ENCODE results near the gene KLK15.

Gene KLK15

DNA sequence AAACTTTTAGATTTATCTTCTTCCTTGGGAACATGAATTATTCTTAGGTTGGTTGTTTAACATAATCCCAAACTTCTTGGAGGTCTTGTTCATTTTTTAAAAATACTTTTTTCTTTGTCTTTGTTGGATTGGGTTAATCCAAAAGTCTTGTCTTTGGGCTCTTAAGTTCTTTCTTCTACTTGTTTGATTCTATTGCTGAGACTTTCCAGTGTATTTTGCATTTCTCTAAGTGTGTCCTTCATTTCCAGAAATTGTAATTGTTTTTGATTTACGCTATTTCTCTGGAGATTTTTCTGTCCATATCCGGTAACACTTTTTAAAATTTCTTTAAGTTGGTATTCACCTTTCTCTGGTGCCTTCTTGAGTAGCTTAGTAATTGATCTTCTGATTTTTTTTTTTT lies 9.8 kb upstream of the KLK15 start:
- DNase-seq = no peak

DNA sequence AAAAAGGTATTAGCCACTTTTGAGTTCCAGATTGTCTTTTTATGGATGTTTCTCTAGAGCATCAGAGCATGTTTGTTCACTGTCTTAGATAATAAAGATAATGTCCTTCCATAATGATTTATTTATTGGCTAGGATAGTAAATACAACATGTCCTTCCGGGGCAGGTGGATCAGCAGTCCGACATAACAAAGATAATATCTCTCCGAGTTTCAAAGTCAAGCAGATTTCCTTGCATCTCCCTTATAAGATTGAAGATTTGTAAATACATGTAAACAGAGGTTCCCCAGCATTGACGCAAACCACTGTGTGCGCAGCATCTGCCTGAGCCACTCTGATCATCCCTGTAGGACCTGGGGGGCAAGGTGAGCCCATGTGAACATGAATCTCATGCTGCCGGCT lies 8.8 kb upstream of the KLK15 start:
- no peak for DNase-seq

DNA sequence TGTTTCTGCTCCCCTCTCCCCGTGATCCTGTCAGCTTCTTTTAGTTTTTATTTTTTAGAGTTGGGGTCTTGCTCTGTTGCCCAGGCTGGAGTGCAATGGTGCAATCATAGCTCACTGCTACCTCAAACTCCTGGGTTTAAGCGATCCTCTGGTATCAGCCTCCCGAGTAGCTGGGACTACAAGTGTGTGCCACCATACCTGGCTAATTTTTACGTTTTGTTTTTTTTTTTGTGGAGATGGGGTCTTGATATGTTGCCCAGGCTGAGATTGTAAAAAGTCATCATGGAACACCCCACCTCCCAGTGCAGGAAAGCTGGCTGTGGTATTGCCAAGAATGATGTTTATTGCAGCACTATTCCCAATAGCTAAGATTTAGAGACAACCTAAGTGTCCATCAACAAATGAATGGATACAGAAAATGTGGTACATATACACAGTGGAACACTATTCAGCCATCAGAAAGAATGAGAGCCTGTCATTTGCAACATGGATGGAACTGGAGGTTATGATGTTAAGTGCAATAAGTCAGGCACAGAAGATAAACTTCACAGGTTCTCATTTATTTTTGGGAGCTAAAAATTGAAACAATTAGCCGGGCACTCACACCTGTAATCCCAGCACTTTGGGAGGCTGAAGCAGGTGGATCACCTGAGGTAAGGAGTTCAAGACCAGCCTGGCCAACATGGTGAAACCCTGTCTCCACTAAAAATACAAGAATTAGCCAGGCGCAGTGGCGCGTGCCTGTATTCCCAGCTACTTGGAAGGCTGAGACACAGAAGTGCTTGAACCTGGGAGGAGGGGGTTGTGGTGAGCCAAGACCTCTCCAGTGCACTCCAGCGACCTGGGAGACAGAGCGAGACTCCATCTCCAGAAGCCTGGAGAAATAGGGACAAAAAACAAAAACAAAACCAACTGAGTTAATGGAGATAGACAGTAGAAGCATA lies 6.6 kb upstream of the KLK15 start:
- no peak for DNase-seq

DNA sequence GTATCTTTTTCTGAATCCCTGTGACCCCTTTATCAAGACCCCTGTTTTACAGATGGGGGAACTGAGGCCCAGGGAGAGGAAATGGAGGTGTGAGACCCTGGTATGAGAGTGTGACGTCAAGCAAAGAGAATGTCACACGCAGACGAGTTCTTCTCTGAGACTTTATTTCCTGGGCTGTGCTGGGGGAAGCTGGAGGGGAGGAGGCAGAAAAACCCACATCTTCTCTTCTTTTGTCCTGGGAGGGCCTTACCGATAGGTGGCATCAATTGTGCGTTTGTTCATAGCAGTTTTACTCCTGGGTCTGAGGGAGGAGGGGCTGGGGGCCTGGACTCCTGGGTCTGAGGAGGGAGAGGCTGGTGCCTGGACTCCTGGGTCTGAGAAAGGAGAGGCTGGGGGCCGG lies 4.9 kb upstream of the KLK15 start:
- DNase-seq = no peak

DNA sequence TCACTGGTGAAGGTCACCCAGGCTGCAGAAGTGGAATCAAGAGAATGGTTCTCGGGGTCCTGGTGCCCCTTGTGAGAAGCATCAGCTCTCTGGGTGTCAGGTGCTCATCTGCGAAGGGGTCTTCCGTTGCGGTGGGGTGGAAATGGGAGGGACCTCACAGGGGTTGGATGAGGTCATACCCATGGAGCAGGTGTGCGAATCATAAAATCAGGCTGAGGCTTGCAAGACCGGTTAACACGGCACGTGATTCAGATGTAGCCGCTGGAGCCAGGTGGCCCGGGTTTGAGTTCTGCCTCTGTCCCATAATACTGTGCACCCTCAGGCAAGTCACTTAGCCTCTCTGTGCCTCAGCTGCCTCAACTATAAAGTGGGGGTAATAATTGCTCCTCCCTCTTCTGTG lies 3.9 kb upstream of the KLK15 start:
- no peak for DNase-seq

DNA sequence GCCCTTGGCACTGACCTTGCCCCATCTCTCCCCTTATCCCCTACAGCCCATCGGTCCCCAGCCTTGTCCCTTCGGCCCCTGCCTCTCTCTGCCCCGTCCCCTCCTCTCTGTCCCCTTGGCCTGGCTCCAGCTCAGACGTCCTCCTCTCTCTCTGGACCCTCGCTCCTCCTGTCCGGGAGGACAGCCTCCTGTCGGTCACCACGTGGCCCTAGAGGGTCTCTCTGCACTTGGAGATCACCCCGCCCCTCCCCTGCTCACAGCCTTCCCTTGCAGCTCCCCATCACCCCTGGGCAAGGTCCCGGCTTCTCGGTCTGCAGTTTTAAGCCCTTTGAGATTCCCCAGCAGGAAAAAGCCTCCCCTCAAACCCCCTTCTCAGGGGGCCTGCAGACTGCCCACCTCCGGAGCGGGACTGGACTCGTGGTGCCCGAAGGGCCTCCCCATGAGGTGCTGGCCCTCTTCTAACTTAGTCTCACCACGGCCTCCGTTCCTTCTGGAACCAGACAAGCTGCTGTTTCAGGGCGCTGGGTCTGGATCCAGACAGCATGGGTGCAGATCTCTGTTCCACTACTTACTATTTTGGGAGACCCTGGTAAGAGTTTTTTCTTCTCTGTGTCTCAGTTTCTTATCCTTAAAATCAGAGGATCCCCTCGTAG lies 3.3 kb upstream of the KLK15 start:
- no peak for DNase-seq

DNA sequence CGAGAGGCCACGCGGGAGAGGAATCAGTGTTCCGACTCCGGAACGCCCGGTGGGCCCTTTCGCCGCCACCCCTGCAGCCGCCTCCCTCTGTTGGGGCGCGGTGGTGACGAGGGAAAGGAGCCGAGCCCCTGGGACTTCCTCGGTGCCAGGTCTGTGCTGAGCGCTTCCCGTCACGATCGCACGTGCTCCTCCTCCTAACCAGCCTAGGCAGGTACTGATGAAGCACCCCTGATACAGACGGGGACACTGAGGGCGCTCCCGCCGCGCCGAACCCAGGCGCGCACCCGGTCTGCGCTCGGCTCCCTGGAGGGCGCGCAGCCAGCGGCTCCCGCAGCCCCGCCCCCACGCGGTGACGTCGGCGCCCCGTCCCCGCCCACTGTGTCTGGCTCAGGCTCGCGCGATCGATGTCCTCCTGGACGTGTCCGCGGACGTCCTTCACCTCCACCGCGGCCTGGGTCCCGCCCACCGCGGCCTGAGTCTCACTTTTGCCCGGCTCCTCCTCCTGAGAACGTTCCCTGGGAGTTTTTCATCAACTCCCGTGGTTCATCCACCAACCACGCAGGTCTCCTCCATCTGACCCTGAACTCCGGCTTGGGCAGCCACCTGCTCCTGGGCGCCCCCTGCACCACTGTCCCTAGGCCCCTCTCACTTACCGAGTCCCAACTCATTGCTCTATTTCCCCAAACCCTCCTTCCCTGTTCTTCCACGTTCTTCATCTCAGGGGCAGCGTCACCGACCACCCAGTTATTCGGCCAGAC lies 2.6 kb upstream of the KLK15 start:
- DNase-seq = peak; percentile 76

DNA sequence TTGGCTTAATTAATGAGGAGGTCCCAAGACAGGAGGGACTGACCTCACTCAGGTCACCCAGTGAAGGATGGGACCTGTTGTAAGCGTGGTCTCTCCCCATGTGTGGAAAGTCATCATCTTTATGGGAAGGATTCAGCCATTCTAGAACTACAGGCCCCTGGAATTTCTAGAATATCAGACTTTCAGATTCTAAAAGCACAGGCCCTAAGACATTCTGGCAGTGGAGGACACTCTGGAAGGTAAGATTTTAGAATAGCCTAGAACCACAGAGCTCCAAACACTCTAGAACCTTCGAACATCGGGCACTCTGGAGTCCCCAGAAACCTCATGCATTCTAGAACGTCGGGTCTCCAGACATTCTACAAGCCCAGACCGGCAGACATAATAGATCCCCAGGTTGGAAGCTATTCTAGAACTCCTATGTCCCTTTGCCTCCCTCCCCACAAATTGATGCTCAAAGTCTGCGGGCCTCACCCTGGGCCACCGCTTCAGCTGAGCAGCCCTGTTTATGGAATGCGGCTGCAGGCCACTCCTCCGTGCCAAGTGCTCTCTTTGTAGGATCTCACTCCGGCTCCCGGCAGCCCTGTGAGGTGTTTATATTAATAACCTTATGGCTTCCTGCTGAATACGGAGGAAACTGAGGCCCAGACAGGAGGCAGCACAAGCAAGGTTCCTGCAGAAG lies 1.9 kb upstream of the KLK15 start:
- no peak for DNase-seq

DNA sequence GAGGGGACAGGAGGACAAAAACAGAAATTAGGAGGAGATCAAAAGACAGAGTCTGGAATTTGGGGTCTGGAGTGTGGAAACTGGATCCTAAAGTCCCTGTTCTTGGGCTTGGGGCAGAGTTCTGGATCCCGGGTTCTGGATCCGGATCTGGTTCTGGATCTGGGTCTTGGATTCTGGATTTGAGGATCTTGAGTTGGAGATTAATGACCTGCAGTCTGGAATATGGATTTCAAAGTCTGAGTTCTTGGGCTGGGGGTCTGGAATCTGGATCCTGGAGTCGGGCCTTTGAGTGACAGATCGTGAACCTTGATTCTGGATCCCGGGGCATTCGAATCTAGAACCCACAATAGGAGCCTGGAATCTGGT lies 411 bp upstream of the KLK15 start:
- no peak for DNase-seq

DNA sequence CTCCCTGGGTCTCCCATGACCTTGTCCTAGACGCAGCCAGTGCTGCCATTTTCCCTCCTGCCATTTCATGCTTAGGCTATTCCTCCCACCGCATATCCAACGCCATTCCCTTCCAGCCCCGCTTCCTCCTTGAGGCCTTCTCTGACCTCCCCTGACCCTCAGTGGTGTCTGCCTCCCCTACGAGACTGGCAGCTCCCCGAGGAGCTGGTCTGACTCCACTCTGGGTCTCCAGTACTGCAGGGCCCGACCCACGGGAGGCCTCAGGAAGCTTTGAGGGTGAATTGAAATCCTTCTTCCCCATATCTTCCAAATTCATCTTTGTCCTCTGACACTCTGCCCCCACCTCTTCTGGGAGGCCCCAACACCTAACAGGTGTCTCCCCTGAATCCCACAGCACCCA lies 708 bp downstream of the KLK15 start:
- no peak for DNase-seq

DNA sequence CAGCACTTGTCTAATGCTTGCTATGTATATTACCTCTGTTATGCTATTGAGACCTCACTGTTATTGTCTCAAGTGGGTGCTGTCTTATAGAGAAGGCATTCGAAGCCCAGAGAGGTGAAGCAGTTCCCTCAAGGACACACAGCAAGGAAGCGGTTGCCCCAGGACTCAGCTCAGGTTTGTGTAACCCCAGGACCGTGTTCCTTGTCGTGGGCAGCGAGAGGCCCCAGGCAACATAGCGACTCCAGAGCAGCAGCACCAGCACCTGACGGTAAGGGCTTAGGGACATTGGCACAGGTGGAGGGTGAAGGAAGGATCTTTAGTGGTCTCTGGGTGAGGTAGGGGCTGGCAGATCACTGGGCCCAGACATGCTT lies 2.4 kb downstream of the KLK15 start:
- no peak for DNase-seq

DNA sequence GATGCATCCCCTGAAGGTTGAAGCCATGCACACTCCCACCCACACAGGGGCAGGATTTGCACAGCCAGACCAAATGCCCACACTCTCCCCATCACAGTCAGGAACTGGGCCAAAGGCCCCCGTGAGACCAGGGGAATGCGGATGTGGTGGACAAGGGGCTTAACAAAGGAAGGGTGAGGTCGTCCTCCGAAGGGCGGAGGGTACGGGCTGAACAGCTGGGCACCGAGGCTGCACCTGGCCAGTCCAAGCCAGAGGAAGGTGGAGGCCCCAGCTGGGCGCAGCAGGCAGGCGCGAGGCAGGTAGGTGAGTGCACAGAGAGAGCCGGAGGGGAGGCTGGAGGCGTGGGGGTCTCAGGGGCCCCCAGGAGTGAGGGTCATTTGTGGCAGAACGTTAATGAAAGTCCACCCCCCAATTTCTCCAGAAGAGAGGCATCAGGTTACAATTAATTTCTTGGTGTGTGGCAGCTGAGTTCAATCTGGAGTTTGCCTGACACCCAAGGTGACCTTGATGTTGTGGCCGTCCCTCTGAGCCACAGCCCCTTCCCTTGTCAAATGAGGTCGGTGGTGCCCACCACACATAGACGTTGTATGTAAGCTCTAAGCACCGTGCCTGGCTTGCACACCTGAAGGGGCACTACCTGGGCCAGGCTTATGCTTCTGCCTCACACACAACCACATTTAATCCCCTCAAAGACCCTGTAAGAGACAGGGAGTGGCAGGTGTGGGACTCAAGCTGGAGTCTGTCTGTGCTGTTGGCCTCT lies 2.9 kb downstream of the KLK15 start:
- DNase-seq = no peak

DNA sequence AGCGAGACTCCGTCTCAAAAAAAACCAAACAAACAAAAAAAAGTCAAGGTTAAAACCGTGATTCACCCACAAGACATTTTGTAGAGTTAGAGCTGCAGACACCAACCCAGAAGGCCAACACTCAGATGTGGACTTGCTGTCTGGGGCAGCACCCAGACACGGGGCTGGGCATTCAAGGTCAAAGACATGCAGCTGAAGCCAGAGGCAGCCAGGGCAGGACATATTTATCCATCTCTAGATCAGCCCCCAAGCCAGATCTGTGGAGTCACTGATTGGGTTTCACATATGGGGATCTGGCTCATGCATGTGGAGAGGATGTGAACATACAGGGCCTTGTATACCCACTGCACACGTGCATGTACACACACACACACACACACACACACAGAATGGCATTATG lies 3.6 kb downstream of the KLK15 start:
- DNase-seq = no peak

DNA sequence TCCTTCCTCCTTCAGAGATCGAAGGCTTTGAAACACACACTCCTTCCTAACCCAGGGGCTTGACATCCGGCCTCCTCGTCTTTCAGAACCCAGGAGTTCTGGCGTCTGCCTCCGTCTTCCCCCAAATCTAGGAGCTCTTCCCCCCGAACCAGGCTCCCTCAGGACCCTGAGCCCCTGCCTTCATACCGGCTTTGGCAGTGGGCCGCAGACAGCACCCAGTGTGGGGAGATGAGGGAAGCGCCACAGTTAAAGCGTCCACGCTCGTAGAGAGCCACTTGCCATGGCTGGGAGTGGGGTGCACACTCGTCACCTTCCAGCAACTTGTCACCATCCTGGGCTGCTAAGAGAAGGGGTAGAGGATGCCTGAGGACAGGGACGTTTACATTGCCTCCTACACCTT lies 5.9 kb downstream of the KLK15 start:
- DNase-seq = no peak

DNA sequence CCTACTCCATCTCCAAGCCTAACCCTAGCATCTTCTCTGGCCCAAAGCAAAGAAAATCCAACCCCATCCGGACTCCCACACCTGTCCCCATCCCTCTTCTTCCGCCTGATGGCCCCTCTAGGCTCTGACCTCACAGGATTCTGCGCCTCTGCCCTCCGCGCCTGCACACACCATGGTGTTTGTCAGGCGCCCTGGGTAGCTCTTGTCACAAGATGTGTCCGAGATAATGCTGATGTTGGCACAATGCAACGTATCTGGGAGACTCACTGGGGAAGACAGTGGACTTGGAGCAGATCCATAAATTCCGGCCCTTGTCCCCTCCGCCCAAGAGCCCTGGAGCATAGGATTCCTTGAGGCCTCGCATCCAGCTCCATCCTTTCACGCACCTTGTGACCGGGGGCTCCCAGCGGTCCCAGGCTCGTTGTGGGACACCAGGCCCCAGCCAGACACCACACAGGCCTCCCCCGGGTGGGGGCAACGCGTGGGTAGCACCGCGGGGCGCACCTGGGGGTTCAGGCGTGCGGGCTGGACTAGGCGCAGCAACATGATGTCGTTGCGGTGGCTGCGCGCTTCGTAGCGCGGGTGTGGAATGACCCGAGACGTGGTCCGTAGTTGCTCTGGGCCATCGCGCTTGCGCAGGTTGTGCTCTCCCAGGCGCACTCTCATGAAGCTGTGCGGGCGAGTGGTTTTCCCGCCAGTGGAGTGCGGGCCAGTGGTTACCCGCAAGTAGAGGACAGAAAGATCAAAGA lies 6.7 kb downstream of the KLK15 start:
- DNase-seq = no peak

DNA sequence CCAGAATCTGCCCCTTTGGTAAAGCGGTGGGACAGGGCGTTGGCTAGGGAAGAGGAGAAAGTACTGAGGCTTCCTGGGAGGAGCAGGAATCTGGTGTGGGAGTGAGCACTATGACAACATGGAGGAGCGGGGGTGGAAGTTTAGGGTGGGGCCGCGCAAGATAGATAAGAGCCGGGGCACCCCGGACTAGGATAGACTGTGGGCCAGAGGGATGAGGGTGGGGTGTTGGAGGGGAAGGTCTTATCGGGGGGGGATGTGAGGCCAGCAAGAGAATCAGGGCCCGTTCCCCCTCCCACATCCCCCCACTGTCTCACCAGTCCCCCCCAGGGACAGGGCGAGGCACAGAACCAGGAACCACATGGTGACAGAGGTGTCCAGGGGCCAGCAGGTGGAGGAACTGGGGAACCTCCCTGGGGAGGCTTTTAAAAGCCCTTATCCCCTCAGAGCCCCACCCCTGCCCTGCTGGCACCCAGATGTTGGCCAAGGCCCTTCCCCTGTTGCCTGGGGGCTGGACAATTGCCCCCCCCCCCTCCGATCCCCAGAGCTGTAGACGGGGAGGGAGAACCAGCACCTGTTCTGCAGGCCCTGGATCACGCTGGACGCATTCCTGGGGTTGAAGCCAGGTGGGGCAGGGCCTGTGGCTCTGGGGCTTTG lies 9.9 kb downstream of the KLK15 start, which contains the start of gene KLK1:
Gene KLK1 (minus strand): TSS at position 399 of the 654 bp plus-strand sequence. CDS start 39 bp downstream, at position 360.
- DNase-seq = no peak

DNA sequence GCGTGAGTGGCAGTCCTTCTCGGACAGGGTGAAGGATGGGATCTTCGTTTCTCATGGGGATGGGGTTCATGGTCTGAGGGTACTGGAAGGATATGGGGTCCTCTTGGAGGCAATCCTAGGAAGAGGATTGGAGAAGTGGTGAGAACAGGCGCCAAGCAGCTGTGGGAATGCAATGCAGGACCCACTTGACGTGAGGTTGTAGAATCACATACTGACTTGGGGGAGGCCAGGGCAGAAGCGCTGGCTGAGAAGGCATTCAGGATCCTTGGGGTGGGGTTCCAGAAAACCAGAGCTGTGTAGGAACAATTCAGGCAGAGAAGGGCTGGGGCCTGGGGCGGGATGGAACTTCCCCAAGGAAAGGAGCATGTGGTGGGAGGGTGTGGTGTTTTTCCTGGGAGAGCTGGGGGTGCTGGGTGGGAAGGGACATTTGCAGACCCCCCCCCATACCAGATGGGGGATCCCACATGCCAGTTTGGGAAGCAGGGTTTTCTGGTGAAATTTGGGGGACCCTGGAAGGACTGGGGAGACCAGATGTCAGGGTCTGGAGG lies 10.6 kb downstream of the KLK15 start:
- no peak for DNase-seq

DNA sequence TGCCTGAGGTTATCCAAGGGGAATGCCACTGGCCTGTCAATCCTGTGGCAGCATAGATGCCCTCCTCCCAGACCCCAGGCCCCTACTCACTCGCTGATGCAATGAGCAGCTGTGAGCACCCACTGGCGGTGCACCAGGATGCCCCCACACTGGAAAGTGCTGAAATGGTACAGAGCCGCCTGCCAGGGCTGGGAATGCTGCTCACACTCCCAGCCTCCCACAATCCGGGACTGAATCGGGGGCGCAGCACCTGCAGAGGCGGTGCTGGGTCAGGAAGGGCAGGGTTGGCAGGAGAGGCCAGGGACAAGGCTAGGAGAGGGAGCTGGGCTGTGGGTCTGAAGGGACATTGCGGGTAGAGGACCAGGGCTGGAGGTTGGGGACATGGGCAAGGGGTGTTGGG lies 11.8 kb downstream of the KLK15 start:
- DNase-seq = no peak

DNA sequence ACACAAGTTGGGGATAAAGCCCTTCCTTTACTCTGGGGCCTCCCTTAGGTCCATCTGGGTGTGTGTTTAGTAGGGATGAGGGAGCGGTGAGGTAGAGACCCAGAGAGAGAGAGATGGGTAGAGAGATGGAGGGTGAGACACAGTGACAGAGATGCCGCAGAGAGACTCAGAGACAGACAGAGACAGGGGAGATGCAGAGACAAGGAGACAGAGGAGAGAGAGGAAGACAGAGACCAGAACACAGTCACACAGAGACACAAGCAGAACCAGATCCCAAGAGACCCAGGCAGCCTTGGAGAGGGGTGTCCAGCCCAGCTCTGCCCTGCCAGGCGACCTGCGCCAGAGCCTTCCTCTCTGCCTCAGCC lies 12.1 kb downstream of the KLK15 start:
- DNase-seq = no peak

DNA sequence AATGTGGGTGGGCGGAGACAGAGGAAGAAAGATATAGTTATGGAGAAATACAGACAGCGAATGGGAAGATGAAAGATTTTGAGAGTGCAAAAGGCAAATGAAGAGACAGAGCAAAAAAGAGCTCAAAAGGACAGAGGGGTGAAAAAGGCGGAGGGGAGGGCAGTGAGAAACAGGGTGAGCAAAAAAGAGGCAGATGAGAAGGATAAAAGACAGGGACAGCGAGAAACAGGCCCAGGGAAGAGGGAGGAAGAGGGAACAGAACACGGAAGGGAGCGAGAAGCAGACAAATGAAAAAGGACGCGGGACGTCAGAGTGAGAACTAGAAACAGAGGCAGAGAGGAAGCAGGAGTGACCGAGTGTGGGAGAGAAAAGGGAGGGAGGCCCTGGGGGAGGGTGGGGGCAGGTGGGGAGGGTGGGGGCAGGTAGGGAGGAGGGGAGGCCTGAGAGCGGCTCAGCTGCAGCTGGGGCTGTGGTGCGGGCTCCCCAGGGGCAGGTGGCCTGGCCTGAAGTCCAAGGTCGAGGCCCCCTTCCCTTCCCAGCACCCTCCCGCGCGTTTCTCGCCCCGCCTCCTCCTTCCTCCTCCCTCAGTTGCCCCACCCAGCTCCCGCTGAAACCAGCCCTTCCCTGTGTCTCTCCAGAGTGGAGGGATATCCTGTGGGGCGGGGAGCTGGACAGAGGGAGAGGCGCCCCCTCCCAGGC lies 12.7 kb downstream of the KLK15 start:
- DNase-seq = no peak

All from activated naive CD4-positive, alpha-beta T cell treated with Interleukin-2 at 50 U/mL for 16 hours (primary cell).